ENCODE measurements around the gene TAX1BP1. TPM values are rescaled to one million over a fixed set of nuclear protein-coding genes. Genes with fewer than 3 reads are reported as not detected.
"Not testable (repeated sequence)": the region's sequence is repeated elsewhere in the genome, so short reads cannot be mapped to it uniquely, and the experiment has no call there.

Gene TAX1BP1
- total RNA-seq, 1 donor from 2014 or later = 82.5 TPM

DNA sequence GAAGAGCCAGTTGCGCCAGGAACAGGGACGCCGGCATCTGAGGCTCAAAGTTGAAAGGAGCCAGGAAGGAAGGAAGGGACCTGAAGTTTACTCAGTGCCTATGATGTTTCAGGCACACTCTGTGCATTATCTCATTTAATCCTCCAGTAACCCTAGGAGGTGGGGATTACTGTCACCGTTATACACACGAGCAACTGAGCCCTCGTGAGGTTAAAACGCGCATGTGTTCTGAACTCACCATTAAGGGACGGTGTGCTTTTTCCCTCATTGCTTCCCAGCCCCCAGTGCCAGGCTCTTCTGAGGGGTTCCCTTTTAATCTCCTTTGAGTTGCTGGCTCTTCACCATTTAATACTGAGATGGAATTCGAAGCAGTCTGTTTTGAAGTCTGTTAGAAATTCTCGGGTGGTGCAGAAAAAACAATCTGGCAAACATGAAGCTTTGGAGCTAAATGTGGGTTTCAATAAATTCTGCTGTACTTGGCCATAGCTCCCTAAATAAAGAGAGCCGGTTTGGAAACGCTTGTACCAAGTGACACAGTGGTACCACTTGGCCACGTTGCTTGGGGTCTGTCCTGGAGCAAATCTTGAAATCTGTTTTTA lies 102.2 kb downstream of the TAX1BP1 start:
- DNase-seq (ENCODE audit: low spot score) = no peak

DNA sequence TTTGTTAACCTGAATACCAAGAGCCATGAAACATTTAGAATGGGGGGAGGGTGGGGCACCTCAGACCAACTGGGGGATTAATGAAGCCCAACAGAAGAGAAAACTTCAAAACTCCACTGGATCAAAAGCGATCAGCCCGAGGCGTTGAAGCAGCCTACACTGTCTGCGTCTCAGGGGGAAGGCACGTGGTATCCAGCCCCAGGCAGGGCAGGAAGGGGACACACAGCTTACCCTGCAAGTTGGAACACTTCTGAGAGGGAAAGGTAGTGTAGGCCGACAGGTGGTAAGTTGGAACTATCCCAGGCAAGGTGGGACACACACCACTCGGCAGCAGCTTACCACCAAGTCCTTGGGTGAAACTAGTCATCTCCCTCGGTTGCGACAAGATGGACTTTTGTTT lies 102.9 kb downstream of the TAX1BP1 start:
- no peak for DNase-seq (ENCODE audit: low spot score)

DNA sequence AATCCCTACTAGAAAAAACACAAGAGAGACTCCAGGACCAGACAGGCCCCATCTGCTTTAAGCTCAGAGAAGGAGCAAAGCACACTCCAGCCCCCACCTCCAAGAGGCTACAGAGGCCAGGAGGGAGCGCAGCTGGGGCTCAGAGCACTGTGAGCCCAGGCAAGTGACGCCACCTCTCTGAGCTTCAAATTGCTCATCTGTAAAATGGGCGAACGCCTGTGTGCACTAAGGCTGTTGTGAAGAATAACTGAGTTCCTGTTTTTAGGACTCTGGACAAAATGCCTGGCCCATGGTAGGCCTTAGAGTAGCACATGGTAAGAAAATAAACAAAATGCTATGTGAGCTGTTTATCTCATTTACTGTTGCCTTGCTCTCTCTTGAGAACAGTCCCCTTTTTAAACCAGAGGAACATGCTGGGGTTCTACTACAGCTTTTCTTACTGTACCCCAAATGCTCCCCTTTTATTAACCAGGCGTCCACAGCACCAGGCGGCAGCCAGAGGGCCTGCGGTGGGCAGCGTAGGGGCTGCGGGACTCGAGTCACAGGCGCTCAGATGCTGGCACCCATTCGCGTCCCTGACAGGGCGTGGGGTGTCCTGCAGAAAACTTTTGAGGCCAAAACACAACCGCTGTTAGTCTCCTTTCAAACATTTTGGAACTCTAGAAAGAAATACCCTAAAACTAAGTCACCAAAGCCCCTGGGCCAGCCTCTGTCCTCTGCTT lies 103.8 kb downstream of the TAX1BP1 start:
- no peak for DNase-seq (ENCODE audit: low spot score)

DNA sequence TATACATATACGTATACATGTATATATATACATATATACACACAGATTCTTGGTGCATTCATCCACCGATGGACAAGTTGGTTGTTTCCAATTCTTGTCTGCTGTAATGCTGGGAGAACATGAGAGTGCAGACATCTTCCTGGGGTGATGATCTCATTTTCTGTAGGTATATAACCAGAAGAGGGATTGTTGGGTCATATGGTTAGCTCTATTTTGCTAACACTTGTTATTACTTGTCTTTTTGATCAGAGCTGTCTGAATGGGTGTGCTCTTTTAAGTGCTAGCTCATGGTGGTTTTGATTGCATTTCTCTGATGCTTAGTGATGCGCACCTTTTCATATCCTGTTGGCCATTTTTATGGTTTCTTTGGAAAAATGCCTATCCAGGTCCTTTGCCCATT lies 106.4 kb downstream of the TAX1BP1 start:
- no peak for DNase-seq (ENCODE audit: low spot score)

DNA sequence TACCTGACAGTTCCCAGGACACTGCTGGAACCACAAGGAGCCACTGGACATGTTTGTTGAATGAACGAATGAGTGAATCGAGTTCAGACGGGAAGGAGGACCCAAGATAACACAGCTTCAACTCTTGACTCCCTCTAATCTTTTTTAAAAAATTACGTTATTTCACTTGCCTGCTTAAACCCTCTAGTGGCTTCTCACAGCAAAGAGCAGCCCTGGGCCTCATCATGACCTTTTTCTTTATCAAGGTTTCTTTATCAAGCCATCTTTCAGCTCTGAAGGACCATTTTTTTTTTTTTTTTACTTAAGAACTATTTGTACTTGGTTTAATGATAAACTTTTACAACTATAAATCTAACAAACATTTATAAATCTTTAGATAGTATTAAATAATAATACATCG lies 110.6 kb downstream of the TAX1BP1 start:
- no peak for DNase-seq (ENCODE audit: low spot score)

DNA sequence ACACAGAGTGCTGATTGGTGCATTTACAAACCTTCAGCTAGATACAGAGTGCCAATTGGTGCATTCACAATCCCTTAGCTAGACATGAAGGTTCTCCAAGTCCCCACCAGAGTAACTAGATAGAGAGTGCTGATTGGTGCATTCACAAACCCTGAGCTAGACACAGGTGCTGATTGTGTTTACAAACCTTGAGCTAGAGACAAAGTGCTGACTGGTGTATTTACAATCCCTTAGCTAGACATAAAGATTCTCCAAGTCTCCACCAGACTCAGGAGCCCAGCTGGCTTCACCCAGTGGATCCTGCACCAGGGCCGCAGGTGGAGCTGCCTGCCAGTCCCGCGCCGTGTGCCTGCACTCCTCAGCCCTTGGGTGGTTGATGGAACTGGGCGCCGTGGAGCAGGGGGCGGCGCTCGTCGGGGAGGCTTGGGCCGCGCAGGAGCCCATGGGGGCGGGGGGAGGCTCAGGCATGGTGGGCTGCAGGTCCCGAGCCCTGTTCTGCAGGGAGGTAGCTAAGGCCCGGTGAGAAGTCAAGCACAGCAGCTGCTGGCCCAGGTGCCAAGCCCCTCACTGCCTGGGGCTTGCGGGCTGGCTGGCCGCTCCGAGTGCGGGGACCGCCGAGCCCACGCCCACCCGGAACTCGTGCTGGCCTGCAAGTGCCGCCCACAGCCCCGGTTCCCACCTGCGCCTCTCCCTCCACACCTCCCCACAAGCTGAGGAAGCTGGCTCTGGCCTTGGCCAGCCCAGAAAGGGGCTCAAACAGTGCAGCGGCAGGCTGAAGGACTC lies 116.9 kb downstream of the TAX1BP1 start:
- DNase-seq (ENCODE audit: low spot score) = not testable (repeated sequence)

DNA sequence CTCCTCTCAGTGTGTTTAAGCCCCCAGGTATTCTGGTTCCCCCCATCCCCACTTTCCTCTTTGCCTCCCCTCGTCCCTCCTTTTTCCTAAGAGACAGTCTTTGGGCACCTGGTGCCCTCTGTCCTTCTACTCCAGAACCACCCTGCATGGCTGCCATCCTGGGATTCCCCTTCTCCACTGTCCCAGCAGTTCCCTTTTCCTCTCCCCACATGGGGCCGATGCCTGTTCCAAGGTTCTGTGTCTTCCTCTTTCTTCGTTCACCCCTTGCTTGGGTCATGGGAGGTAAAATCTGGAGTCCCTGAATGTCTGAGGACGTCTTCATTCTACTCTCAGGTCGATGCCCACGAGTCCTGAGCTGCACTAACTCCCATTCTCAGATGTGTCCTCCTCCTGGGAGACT lies 120.8 kb downstream of the TAX1BP1 start:
- DNase-seq (ENCODE audit: low spot score) = no peak

DNA sequence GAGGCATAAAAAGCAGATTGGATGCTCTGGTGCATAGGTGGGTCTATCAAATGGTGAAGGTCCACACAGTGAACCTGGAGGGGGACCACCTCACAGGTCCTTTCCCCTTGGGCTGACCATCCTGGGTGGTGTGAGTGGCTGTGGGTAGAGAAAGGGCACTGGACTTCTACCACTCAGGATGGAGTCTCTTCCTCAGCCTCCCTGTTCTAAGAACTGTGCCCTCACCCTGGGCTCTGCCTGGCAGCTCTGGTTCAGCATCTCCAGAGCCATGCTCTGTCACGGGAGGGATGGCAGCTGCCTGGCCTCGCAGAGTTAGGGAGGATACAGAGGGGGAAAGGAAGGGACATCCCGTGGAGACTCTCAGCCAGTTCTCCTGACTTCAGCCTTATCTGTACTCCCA lies 121.8 kb downstream of the TAX1BP1 start:
- DNase-seq (ENCODE audit: low spot score) = no peak

DNA sequence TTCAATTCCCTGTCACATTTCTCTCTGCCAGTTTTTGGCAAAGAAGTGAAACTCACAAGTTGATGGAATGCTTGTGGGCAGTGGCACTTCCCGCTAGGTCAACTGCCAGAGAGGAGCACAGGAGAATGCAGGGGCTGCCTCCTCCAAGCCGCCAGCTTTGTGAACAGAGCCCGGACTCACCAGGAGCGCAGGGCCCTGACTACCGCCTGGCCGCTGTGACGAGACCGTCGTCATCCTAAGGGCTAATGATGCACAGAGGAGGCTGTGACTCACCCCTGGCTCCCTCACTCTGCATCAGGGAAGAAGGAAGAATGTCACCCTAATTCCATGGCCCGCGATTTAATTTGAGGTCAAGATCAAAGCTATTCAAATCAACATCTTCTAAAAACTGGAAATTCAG lies 123.9 kb downstream of the TAX1BP1 start:
- DNase-seq (ENCODE audit: low spot score) = no peak

DNA sequence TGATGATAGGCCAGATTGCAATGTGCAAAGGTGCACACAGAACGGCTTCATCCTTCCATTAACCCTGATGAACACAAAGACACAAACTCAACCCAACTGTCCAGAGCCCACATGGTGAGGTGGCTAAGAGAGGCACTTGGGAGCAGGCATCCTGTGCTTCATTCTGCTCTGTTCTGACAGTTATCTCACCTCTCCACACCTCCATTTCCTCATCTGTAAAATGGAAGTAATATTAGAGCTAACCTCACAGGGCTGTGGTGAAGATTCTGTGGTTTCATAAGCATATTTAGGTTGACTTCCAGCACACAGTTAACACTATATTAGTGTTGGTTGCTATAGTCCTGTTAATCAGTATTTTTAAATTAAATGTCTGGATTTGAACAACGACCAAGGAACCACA lies 126.3 kb downstream of the TAX1BP1 start:
- DNase-seq (ENCODE audit: low spot score) = no peak

DNA sequence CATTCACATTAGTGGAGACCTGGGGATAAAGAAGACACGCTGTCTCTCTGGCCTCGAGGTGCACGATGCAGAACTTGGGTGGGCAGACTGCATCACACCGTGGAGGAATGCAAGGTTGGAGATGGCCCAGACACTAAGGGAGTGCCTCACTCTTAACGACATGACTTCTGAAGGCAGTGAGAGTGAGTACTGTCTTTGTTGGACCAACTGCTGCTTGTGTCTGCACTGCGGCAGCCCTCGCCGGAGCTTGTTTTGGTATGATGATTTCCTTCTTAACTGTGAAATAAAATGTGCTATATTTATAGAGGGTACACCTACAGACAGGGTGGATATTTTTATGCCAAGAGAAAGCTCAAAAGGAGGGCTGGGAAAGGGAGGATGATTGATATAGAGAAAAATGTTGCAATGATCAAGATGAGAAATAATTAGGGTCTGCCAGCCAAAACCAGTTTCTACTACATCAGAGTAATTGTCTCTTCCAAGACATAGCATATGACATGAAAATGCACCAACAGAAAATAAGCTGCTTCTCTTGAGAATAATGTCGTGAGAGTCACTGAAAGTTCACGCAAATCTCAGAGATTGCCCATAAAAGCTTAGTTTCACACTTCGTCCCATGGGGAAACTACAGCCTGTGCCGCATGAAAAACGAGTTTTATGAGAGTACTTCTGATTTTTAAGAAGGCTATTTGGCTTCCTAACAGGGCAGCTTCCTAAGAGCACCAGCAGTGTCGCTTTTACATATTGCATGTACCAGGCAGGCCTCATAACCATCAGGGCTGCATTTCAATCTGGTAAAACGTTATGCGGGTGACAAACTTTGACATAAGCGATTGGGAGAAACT lies 127.1 kb downstream of the TAX1BP1 start:
- no peak for DNase-seq (ENCODE audit: low spot score)

DNA sequence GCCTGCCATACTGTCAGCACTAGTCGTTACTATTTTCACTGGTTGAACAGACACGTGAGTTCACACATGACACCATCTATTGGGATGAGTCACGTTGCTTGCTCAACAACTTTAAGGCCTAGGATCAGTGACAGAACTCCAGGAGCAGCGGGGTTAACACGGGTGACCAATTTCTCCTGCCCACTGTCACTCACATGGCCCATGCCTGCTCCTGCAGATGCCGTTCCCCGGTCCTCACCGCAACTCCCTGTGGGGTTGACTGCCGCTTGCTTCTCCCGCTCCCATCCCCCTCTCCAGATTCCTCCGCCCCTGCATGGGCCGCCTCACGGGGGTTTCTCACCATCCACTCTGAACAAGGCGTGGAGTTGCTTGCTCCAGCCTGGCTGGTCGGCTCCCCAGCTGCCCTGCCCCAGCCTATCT lies 128.2 kb downstream of the TAX1BP1 start:
- DNase-seq (ENCODE audit: low spot score) = no peak

DNA sequence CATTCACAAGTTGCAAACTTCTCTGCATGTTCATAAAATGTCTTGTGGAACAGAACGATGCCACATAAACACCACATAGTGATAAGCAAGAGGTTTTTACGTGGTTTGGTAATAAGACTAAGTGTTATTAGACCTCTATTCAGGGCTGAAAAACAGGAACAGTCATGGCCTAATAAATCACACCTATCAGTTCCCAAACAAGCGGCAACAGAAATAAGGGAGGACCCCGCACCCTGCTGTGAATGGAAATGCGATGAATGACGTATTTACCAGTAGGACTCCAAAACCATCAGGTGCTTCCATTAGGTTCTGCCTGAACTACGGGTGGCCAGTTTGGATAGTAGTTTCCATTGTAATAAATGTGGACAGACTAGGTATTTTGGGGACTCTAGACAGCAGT lies 129.1 kb downstream of the TAX1BP1 start:
- DNase-seq (ENCODE audit: low spot score) = no peak

DNA sequence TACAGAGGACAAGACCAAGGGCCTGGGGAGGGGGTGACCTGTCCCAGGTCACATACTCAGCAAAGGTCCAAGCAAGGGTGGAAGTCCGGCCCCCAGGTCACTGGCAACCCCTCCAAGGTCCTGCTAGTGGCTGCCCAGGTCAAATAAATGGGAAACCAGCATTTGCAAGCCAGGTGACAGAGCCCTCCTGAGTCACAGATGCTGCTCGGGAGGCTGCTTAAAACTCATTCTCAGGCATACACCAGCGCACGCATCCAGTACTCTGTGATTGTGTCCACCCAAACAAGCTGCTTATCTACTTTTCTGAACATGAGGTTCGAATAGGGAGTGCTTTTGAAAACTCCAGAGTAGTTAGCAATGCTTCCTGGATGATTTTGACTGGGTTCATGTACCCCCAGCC lies 130.6 kb downstream of the TAX1BP1 start:
- DNase-seq (ENCODE audit: low spot score) = no peak

DNA sequence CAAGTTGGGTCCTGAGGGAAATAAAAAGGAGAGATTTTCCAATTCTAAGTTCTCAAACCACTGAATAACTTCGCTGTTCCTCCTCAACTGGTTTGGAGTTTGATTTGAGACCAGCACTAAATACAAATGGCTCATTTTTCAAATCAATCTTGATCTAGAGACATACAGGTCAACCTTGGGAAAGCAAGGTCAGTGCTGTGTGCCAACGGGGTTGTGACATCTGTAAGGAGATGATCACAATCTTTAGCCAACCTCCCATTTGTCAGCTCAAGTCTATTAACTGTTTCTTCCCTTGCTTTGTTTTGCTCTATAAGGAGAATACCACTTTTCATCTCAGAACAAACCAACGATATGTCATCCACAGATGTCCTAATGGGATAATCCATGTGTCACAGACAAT lies 131.1 kb downstream of the TAX1BP1 start:
- no peak for DNase-seq (ENCODE audit: low spot score)

DNA sequence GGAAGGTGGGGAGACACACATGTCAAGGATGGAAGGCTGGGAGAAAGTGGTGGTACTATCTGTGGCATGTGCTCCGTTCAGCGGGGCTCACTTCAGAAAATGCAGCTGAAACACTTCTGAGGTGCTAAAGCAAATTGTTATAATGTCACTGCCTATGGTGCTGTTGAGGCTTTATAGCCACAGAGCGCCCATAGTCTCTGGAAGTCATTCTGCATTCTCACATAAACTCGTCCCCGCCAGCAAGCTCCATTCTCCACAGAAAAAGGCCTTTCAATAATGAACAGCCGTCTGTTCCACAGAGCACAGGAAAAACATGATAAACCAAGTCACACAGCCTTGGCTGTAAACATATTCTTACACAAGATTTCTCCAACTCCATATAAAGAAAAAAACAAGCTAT lies 131.9 kb downstream of the TAX1BP1 start:
- DNase-seq (ENCODE audit: low spot score) = no peak

DNA sequence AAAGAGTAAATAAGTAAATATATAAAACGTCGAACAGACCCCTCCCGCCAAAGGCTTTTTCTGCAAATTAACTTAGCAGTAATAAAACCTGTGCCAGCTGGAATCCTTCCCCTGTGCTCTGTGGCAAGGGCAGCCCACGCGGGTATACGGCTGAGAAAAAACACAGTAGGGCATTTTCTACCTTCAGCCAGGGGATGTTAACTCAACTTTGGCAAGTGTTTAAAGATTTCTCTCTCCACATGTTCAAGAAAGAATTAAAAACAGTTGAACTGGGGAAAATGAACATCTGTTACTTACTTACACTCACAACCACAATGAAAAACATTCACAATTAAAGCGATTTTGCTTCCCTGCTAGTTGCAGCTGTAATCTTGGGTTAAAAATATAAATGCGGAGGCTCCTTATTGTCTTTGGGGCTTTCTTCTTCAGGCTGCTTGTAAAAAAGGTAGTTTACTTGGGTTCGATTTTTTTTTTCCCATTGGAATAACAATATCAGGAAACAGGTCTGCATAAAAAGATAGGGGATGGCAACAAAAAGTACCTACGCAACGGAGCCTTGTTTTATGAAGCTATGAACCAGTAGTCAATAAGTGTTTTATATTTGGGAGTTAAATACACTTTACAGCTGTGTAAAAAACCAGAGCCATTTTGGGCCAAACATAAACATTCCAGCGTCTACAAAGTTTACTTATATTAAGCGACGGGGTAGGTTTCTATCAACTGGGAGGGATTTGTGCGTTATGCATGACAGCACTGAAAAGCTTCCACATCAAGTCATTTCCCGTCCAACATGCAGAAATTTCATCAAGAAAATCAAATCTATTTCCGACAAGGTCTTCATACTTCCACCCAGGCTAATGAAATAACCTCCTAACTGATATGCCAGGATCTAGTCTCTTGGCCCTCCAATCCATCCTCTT lies 132.7 kb downstream of the TAX1BP1 start:
- no peak for DNase-seq (ENCODE audit: low spot score)

DNA sequence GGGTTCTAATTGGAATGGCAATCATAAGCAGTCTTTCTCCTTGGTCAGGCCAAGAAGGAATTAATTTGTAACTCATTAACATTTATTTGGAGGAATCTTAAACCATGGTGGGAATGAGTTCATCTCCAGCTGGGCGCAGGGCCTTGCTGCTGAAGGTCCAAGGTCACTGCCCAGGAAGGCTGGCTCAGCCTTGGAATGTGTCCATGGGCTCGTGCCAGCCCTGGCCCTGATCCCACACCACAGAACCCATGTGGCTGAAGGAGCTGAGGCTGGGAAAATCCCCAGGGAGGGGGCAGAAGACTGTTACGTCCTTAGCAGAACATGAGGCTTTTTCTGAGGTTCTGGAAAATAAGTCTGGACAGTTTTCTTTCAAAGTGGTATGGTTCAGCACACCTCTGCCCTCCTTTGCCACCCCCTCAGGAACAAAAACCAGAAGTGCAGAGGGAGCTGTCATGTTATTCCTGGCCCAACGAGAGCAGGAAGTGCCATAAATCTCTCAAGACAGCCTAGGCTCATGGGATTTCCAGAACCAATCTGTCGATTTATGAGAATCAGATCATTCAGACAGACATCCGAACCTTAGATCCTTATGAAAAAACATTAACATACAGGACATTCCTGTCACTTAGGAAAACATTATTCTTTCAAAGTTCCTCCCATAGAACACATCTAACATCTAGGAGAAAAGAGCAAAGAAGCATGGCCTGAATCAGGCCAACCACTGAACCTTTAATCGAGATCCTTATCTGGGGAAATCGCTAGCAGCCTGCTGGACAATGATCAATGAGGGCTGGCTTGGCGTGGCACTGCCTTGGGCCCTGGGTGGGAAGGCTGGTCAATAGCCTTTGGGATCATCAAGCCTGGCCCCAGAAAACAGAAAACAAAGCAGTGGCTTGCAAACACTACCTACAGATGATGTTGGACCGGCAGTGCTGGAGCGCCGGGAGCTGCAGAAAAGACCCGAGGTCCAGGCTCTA lies 134.3 kb downstream of the TAX1BP1 start:
- DNase-seq (ENCODE audit: low spot score) = no peak

DNA sequence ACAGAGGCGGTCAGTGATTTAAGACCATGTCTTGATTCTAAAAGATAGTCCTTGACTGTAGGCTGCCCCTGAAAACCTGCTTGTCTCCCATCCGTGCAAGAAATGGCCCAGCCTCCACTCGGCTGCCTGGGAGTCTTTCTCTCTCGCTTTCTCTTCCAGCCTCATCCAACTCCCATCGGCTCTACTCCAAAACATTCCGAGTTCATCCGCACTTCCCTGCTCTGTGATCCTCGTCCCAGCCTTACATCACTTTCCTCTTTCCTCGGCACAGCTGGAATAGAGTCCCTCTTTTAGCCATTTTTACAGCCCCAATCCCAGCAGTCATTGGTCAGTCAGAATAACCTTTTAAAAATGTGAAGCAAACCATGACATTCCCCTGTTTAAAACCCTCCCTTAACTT lies 135.1 kb downstream of the TAX1BP1 start:
- no peak for DNase-seq (ENCODE audit: low spot score)

Data from mesenteric fat pad (tissue), 1 donor.